ENCODE data around the gene PRKCA.

The PRKCA gene

GRCh38 chr17:66673668-66674276, 371.4 kb downstream of the PRKCA start:
- peak; percentile 50 to 53 for DNase-seq

- no peak for DNase-seq
Measured at GRCh38 chr17:66675273-66675990, 373.0 kb downstream of the PRKCA start.

- DNase-seq, result no peak
Measured at GRCh38 chr17:66675991-66676371, 373.6 kb downstream of the PRKCA start.

GRCh38 chr17:66676421-66676820, 374.0 kb downstream of the PRKCA start:
- DNase-seq, result no peak

GRCh38 chr17:66677201-66677981, 375.0 kb downstream of the PRKCA start:
- DNase-seq, result no peak

GRCh38 chr17:66678061-66678460, 375.6 kb downstream of the PRKCA start:
- no peak for DNase-seq

GRCh38 chr17:66678827-66679226, 376.4 kb downstream of the PRKCA start:
- no peak for DNase-seq

GRCh38 chr17:66679631-66680517, 377.5 kb downstream of the PRKCA start:
- no peak for DNase-seq

GRCh38 chr17:66682283-66682682, 379.9 kb downstream of the PRKCA start:
- no peak for DNase-seq

GRCh38 chr17:66684261-66684660, 381.8 kb downstream of the PRKCA start:
- no peak for DNase-seq

- DNase-seq, result no peak
Measured at GRCh38 chr17:66684731-66685130, 382.3 kb downstream of the PRKCA start.

GRCh38 chr17:66686601-66687000, 384.2 kb downstream of the PRKCA start:
- DNase-seq, result no peak

GRCh38 chr17:66687570-66688284, 385.3 kb downstream of the PRKCA start:
- no peak for DNase-seq

GRCh38 chr17:66689221-66689620, 386.8 kb downstream of the PRKCA start:
- DNase-seq, result no peak

GRCh38 chr17:66690166-66690565, 387.8 kb downstream of the PRKCA start:
- DNase-seq, result no peak

GRCh38 chr17:66691644-66692420, 389.4 kb downstream of the PRKCA start:
- no peak for DNase-seq

- no peak for DNase-seq
Measured at GRCh38 chr17:66692421-66692690, 389.9 kb downstream of the PRKCA start.

- no peak for DNase-seq
Measured at GRCh38 chr17:66695098-66695497, 392.7 kb downstream of the PRKCA start.

- DNase-seq, result no peak
Measured at GRCh38 chr17:66698270-66698669, 395.9 kb downstream of the PRKCA start.

- no peak for DNase-seq
Measured at GRCh38 chr17:66701462-66701861, 399.0 kb downstream of the PRKCA start.

GRCh38 chr17:66702106-66702936, 399.9 kb downstream of the PRKCA start:
- DNase-seq, result no peak
